Measurements from ENCODE around the gene COL12A1. TPM values are rescaled to one million over a fixed set of nuclear protein-coding genes. Genes with fewer than 3 reads are reported as not detected.

COL12A1 gene
- total RNA-seq, 1 donor: under 0.01 TPM

DNA sequence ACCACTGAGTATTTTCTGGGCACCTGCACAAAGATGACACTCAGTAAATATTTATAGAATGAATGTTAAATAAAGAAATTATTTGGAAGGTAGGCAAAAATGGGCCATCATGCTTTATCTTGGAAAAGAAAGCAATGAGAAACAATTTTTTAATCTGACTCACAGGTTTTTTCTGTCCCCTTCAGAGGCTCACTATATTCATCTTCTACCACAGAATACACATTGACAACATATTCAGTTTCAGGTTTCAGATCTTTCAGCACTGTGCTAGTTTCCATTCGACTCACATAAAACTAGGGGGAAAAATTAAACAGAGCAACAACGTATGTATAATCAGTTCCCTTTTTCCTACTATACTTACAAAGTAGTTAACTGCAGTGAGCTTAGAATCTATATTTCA is 58.3 kb downstream of the COL12A1 start:
- DNase-seq (ENCODE audit: low read depth in 2 of 3, low spot score in 2 of 3): no peak

- no peak for DNase-seq (ENCODE audit: low read depth in 2 of 3, low spot score in 2 of 3)
Measured at GRCh38 chr6:75145976-75146375, 59.9 kb downstream of the COL12A1 start.

GRCh38 chr6:75145211-75145610 is 60.6 kb downstream of the COL12A1 start:
- no peak for DNase-seq (ENCODE audit: low read depth in 2 of 3, low spot score in 2 of 3)

DNA sequence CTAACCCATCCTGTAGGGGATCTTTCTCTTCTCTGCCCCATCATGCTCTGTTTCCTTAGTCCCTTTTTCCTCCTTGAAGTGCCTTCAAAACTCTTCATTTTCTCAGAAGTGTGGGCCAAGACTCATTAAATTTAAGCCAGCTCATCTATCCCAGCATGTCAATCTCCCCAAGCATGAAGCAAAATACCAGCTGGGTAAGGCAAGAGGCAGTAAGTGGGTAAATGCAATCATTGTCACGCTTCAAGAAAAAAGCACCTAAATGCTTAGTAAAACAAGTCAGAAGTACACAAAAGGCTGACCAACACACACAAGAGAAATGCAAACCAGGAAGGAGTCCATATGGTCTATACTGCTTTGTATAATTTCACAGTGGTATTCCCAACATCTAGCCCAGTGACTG is 61.5 kb downstream of the COL12A1 start:
- DNase-seq (ENCODE audit: low read depth in 2 of 3, low spot score in 2 of 3): no peak

GRCh38 chr6:75143191-75143590 is 62.7 kb downstream of the COL12A1 start:
- DNase-seq (ENCODE audit: low read depth in 2 of 3, low spot score in 2 of 3): no peak

DNA sequence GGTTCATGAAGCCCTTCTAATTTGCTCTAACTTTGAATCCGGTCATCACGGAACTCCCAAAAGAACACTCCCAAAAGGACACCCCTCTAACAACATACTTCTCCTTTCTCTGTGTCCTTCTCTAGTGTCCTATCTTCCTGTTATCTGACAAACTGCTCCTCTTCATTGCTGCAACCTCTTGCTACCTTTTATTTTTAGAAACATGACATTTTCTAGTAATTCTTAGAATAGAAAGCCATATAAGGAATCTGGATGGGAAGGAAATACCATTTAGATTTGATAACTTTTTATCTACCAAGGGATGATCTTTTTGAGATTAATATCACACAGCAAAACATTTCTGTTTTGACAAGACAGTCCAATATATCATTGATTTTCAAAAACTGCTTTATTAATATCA is 63.1 kb downstream of the COL12A1 start:
- DNase-seq (ENCODE audit: low read depth in 2 of 3, low spot score in 2 of 3): no peak

DNA sequence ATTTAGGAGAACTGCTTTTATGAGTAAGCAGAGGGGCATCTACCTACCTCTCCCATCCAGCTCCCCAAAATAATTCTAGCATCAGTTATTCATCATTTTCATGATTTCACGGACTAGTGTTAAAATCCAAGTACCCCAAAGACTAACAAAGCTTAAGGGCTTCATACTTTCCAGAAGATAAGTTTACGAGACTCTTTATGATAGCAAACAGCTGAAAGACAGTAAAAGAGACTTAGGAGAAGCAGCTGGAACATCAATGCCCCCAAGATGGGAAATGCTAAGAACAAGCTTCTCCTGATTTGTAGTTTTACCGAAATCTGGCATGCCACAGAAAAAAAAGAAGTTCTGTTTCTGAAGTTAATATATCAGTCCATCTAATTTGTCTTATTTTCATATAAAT is 70.0 kb downstream of the COL12A1 start:
- no peak for DNase-seq (ENCODE audit: low read depth in 2 of 3, low spot score in 2 of 3)

DNA sequence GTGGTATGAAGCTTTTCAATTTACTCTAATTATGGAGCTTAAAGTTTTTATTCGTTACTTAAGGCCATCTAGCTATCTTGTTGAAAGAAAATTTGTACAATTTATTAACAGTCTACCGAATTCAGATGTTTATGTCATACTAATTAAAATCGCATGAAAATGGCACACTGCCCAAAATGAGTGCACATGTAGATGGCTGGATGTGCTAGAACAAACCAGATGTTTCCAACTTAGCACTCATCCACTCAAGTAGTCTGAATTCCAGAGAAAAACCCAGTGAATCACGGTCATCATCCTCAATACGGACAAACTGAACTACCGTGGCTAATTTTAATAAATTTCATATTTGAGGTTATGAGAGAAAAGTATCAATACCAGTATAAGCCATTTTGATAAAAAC is 70.4 kb downstream of the COL12A1 start:
- DNase-seq (ENCODE audit: low read depth in 2 of 3, low spot score in 2 of 3): no peak

GRCh38 chr6:75130784-75131183 is 75.1 kb downstream of the COL12A1 start:
- DNase-seq (ENCODE audit: low read depth in 2 of 3, low spot score in 2 of 3): no peak

GRCh38 chr6:75128878-75129570 is 76.8 kb downstream of the COL12A1 start:
- DNase-seq (ENCODE audit: low read depth in 2 of 3, low spot score in 2 of 3): no peak

GRCh38 chr6:75126518-75126917 is 79.3 kb downstream of the COL12A1 start:
- no peak for DNase-seq (ENCODE audit: low read depth in 2 of 3, low spot score in 2 of 3)

GRCh38 chr6:75124983-75125382 is 80.9 kb downstream of the COL12A1 start:
- DNase-seq (ENCODE audit: low read depth in 2 of 3, low spot score in 2 of 3): no peak

- no peak for DNase-seq (ENCODE audit: low read depth in 2 of 3, low spot score in 2 of 3)
Measured at GRCh38 chr6:75124085-75124484, 81.8 kb downstream of the COL12A1 start.

DNA sequence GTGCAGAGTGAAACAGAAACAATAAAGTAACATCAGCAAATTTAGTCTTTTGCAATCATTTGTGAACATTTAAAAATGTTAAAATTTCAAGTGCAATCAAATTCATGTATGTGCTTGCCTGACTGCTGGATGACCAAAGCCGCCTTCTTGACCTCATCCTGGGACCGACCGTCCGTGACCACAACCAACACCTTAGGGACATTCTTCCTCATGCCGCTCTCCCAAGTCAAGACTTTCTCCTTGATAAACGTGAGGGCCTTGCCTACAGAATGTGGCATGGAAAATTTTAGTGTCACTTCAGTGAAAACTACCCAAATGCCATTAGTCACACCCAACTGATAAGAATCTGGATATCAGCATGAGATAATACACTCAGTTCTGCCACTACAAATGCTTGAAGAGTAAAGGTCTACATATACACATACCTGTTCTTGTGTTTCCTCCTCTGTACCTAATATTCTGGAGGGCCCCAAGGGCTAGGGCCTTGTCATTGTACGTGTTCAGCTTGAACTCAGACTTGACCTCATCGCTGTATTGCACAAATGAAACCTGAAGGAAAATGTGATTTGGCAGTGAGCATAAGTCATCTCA is 86.8 kb downstream of the COL12A1 start:
- no peak for DNase-seq (ENCODE audit: low read depth in 2 of 3, low spot score in 2 of 3)

GRCh38 chr6:75117701-75118100 is 88.2 kb downstream of the COL12A1 start:
- no peak for DNase-seq (ENCODE audit: low read depth in 2 of 3, low spot score in 2 of 3)

GRCh38 chr6:75116946-75117345 is 88.9 kb downstream of the COL12A1 start:
- DNase-seq (ENCODE audit: low read depth in 2 of 3, low spot score in 2 of 3): no peak

GRCh38 chr6:75115481-75115880 is 90.4 kb downstream of the COL12A1 start:
- DNase-seq (ENCODE audit: low read depth in 2 of 3, low spot score in 2 of 3): no peak

DNA sequence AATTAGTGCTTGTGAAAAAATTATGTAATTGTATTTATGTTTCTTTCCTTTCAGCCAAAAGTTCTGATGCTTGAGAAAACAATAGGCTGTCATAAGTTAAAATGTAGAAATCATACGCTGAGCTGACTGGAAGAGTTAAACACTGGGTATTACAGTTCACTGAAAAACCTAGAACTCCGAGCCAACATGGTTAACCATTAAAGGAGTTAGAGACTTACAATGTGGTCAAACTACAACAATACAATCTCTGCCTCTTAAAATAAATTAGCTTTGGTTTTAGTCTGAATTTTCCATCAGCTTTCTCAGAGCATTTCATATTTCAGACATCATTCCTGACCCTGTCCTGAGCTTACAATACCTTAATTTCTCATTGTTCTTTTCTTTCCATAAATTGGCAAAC is 91.0 kb downstream of the COL12A1 start:
- no peak for DNase-seq (ENCODE audit: low read depth in 2 of 3, low spot score in 2 of 3)

GRCh38 chr6:75114195-75114594 is 91.7 kb downstream of the COL12A1 start:
- DNase-seq (ENCODE audit: low read depth in 2 of 3, low spot score in 2 of 3): no peak

GRCh38 chr6:75113446-75113845 is 92.4 kb downstream of the COL12A1 start:
- no peak for DNase-seq (ENCODE audit: low read depth in 2 of 3, low spot score in 2 of 3)

- no peak for DNase-seq (ENCODE audit: low read depth in 2 of 3, low spot score in 2 of 3)
Measured at GRCh38 chr6:75109765-75110164, 96.1 kb downstream of the COL12A1 start.

DNA sequence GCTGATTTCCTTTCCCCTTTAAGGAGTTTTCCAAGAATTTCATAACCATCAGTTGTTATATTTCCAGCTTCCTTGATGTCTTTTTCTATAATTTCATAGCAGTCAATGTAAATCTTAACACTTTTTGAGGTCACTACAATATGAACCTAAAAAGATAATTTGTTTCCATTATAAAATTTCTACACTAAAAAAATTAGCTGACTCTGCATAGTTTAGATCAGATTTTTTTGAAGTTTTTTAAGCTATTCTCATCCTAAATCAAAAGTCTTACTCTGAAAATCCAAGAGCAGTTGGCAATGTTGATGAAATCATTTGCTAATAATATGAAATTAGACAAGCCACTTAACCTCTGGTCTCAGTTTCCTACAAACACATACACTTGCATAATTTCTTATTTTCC is 96.8 kb downstream of the COL12A1 start:
- DNase-seq (ENCODE audit: low read depth in 2 of 3, low spot score in 2 of 3): no peak

Data from hematopoietic multipotent progenitor cell (in vitro differentiated cells).